Effector memory CD4-positive, alpha-beta T cell (primary cell): ENCODE data around the gene PASD1.

Experiments used
- DNase-seq, 3 donors: peaks; one replicate each; pipeline ENCODE4 v3.0.0-alpha.2; 2020
- H3K27ac ChIP-seq: 2 replicates; pipeline ENCODE4 v1.7.0; 2013; ENCODE audit warnings: mild to moderate bottlenecking, low read length, moderate library complexity; ENCODE audit not compliant: insufficient read depth, poor library complexity, severe bottlenecking
- H3K27me3 ChIP-seq: replicated peaks from 2 replicates; pipeline ENCODE4 v1.7.0; 2013; ENCODE audit warnings: mild to moderate bottlenecking, low read length; ENCODE audit not compliant: insufficient read depth, control insufficient read depth, poor library complexity, severe bottlenecking
- H3K36me3 ChIP-seq: 2 replicates; pipeline ENCODE4 v1.7.0; 2013; ENCODE audit warnings: mild to moderate bottlenecking, low read length, moderate library complexity; ENCODE audit not compliant: control insufficient read depth, insufficient read depth
- H3K4me1 ChIP-seq: 2 replicates; pipeline ENCODE4 v1.7.0; 2013; ENCODE audit warnings: low read length, mild to moderate bottlenecking; ENCODE audit not compliant: control insufficient read depth, insufficient read depth, poor library complexity, severe bottlenecking
- H3K4me3 ChIP-seq: 2 replicates; pipeline ENCODE4 v1.7.0; 2013; ENCODE audit warnings: low read length, low read depth, mild to moderate bottlenecking; ENCODE audit not compliant: insufficient read depth, poor library complexity, severe bottlenecking
- H3K9me3 ChIP-seq: 2 replicates; pipeline ENCODE4 v1.7.0; 2013; ENCODE audit warnings: mild to moderate bottlenecking, low read length, moderate library complexity; ENCODE audit not compliant: control insufficient read depth

Gene PASD1

DNA sequence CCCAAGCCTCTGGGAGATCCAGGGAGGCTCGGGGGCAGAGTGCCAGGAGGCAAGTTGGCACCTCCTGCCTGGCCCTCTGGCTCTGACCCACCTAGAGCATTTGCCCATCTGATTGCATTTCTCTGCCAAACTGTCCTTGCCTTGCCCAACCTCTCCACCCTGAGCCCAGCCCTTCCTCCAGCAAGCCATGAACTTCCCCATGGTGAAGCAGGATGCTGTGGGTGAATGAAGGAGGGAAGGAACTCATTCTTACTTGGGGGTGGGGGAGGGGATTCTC, 161.8 kb downstream of the PASD1 start:
- no peak overlapping the region for H3K27ac ChIP-seq
- H3K36me3 ChIP-seq, result no peaks in the 10 kb centered on the region
- no peak overlapping the region for H3K4me3 ChIP-seq
- H3K9me3 ChIP-seq, result no peaks in the 10 kb centered on the region
- H3K27me3 ChIP-seq, result no peaks in the 10 kb centered on the region
- H3K4me1 ChIP-seq, result no peaks in the 10 kb centered on the region
- no peak for DNase-seq
